H1 (cell line): Measurements from ENCODE around the gene DDA1. TPM values are rescaled to one million over a fixed set of nuclear protein-coding genes. Genes with fewer than 3 reads are reported as not detected.

Experiments
- CTCF ChIA-PET: fragments of 300-600 bp; sonication (Branson Sonifier 250); formaldehyde crosslinking; loops from one replicate; lab custom pipeline; 2021; ENCODE audit not compliant: partially characterized antibody; lab: Charles Lee
- POLR2A ChIA-PET: fragments of 300-600 bp; sonication (Branson Sonifier 250); formaldehyde crosslinking; loops from one replicate; lab custom pipeline; 2021; ENCODE audit warnings: inconsistent platforms; ENCODE audit not compliant: partially characterized antibody; lab: Charles Lee
- DNase-seq, 2 experiments: peaks; one replicate each; pipeline versions ENCODE4 v3.0.0 to v3.0.0-alpha.2; 2010 to 2022; ENCODE audit warnings: low spot score in 2 of 2, low read depth in 1 of 2, mixed read lengths in 1 of 2
- FAIRE-seq: peaks from 2 replicates; lab custom pipeline; 2011; peaks lifted over from hg19 to GRCh38; lab: Jason Lieb, UNC
- H2AFZ ChIP-seq: 2 replicates; pipeline ENCODE4 v1.8.1; 2012; ENCODE audit warnings: low read length, inconsistent platforms
- H2AK5ac ChIP-seq: 2 replicates; pipeline ENCODE4 v1.6.1; 2013; ENCODE audit warnings: low read depth, low read length
- H2BK120ac ChIP-seq: replicated peaks from 2 replicates; pipeline ENCODE3; 2013; ENCODE audit warnings: low read depth, low read length, inconsistent platforms
- H2BK12ac ChIP-seq: 2 replicates; pipeline ENCODE4 v1.6.1; 2013; ENCODE audit warnings: low read depth, low read length
- H2BK15ac ChIP-seq: 2 replicates; pipeline ENCODE4 v1.6.1; 2013; ENCODE audit warnings: low read length
- H2BK20ac ChIP-seq: 2 replicates; pipeline ENCODE4 v1.6.1; 2013; ENCODE audit warnings: low read length
- H2BK5ac ChIP-seq: 2 replicates; pipeline ENCODE4 v1.6.1; 2013; ENCODE audit warnings: low read depth, low read length
- H3K14ac ChIP-seq: 2 replicates; pipeline ENCODE4 v1.6.1; 2013; ENCODE audit warnings: inconsistent platforms; ENCODE audit not compliant: insufficient read length
- H3K18ac ChIP-seq: 2 replicates; pipeline ENCODE4 v1.6.1; 2013; ENCODE audit warnings: low read length; ENCODE audit errors: extremely low read depth
- H3K23ac ChIP-seq: 2 replicates; pipeline ENCODE4 v1.6.1; 2013; ENCODE audit warnings: inconsistent platforms; ENCODE audit not compliant: insufficient read length
- H3K23me2 ChIP-seq: 2 replicates; pipeline ENCODE4 v1.6.1; 2013; ENCODE audit warnings: low read depth, low read length
- H3K27ac ChIP-seq: 2 replicates; pipeline ENCODE4 v1.6.1; 2011; ENCODE audit warnings: low read depth, low read length, inconsistent platforms
- H3K27me3 ChIP-seq, 4 experiments: replicated peaks in 1 of 4; 1 replicate in 1 of 4; 2 replicates in 3 of 4; pipeline versions ENCODE4 v1.6.1 to v1.8.1; 2011 to 2013; ENCODE audit warnings: low read length in 3 of 4, mild to moderate bottlenecking in 3 of 4, inconsistent platforms in 2 of 4, mixed read lengths in 2 of 4, moderate library complexity in 1 of 4; ENCODE audit not compliant: control insufficient read depth in 3 of 4, insufficient read depth in 3 of 4; ENCODE audit errors: extremely low read depth in 1 of 4
- H3K36me3 ChIP-seq, 4 experiments: 2 replicates each; pipeline versions ENCODE4 v1.6.1 to v1.8.1; 2011 to 2013; ENCODE audit warnings: mild to moderate bottlenecking in 4 of 4, low read length in 3 of 4, moderate library complexity in 2 of 4, control low read depth in 1 of 4, inconsistent platforms in 1 of 4; ENCODE audit not compliant: insufficient read depth in 4 of 4, control insufficient read depth in 2 of 4
- H3K4ac ChIP-seq: replicated peaks from 2 replicates; pipeline ENCODE3; 2013; ENCODE audit warnings: low read length, low read depth, mixed read lengths, inconsistent platforms; ENCODE audit not compliant: insufficient read length
- H3K4me1 ChIP-seq, 4 experiments: replicated peaks in 1 of 4; 1 replicate in 1 of 4; 2 replicates in 3 of 4; pipeline versions ENCODE4 v1.6.1 to v1.8.1; 2011 to 2013; ENCODE audit warnings: low read length in 3 of 4, inconsistent platforms in 2 of 4, mixed read lengths in 1 of 4; ENCODE audit not compliant: insufficient read depth in 4 of 4, control insufficient read depth in 3 of 4
- H3K4me2 ChIP-seq, 2 experiments: 2 replicates each; pipeline versions ENCODE4 v1.6.1 to v1.8.1; 2011 to 2013; ENCODE audit warnings: low read depth in 2 of 2, low read length in 2 of 2, control low read depth in 1 of 2, inconsistent platforms in 1 of 2, mild to moderate bottlenecking in 1 of 2; ENCODE audit not compliant: insufficient read depth in 1 of 2
- H3K4me3 ChIP-seq, 4 experiments: fragments of 200-600, 300-600 bp in 1 of 4; sonication (generic), shearing (Covaris generic), sonication (Bioruptor Twin) in 1 of 4; 2 replicates each; pipeline versions ENCODE4 v1.5.1 to v1.8.1; 2011 to 2016; ENCODE audit warnings: low read length in 4 of 4, low read depth in 3 of 4, control low read depth in 2 of 4, inconsistent platforms in 2 of 4, mild to moderate bottlenecking in 2 of 4, mixed read lengths in 1 of 4, moderate library complexity in 1 of 4; ENCODE audit not compliant: insufficient read depth in 2 of 4; ENCODE audit errors: extremely low read depth in 1 of 4
- H3K56ac ChIP-seq: replicated peaks from 2 replicates; pipeline ENCODE3; 2013; ENCODE audit warnings: low read depth, mild to moderate bottlenecking, mixed read lengths, low read length, inconsistent platforms; ENCODE audit not compliant: insufficient read length
- H3K79me1 ChIP-seq: 2 replicates; pipeline ENCODE4 v1.6.1; 2013; ENCODE audit warnings: low read depth, low read length, control low read depth
- H3K79me2 ChIP-seq, 2 experiments: 2 replicates each; pipeline versions ENCODE4 v1.6.1 to v1.8.1; 2012 to 2013; ENCODE audit warnings: low read length in 2 of 2, mild to moderate bottlenecking in 2 of 2, inconsistent platforms in 1 of 2; ENCODE audit not compliant: insufficient read depth in 2 of 2, control insufficient read depth in 1 of 2
- H3K9ac ChIP-seq, 4 experiments: replicated peaks in 1 of 4; 1 replicate in 1 of 4; 2 replicates in 3 of 4; pipeline versions ENCODE4 v1.6.1 to v1.8.1; 2011 to 2013; ENCODE audit warnings: low read depth in 3 of 4, low read length in 3 of 4, control low read depth in 2 of 4, mild to moderate bottlenecking in 2 of 4, moderate library complexity in 2 of 4, inconsistent platforms in 1 of 4; ENCODE audit errors: extremely low read depth in 1 of 4
- H3K9me3 ChIP-seq, 2 experiments: 2 replicates each; pipeline versions ENCODE4 v1.6.1 to v1.8.1; 2012 to 2013; ENCODE audit warnings: mild to moderate bottlenecking in 2 of 2, moderate library complexity in 2 of 2, control low read depth in 1 of 2, inconsistent platforms in 1 of 2, low read depth in 1 of 2, low read length in 1 of 2, mixed read lengths in 1 of 2; ENCODE audit not compliant: insufficient read depth in 2 of 2
- H4K20me1 ChIP-seq, 2 experiments: replicated peaks in 1 of 2; 2 replicates each; pipeline versions ENCODE3 to v1.8.1; 2011 to 2013; ENCODE audit warnings: inconsistent platforms in 2 of 2, low read length in 2 of 2, mild to moderate bottlenecking in 1 of 2; ENCODE audit not compliant: insufficient read depth in 2 of 2, control insufficient read depth in 1 of 2
- H4K5ac ChIP-seq: 2 replicates; pipeline ENCODE4 v1.6.1; 2013; ENCODE audit warnings: low read length, low read depth, mixed read lengths, inconsistent platforms; ENCODE audit not compliant: insufficient read length
- H4K8ac ChIP-seq: 2 replicates; pipeline ENCODE4 v1.8.0; 2013; ENCODE audit warnings: mild to moderate bottlenecking, moderate library complexity, low read length, inconsistent platforms; ENCODE audit not compliant: insufficient read depth; ENCODE audit errors: extremely low read depth
- H4K91ac ChIP-seq: replicated peaks from 2 replicates; pipeline ENCODE3; 2013; ENCODE audit warnings: low read length, mixed read lengths, inconsistent platforms; ENCODE audit not compliant: insufficient read length
- ASH2L ChIP-seq: fragments of 200-600, 300-600 bp; sonication (generic); IDR thresholded peaks from one replicate; pipeline ENCODE4 v1.7.1; 2017; ENCODE audit warnings: low read length
- CREB1 ChIP-seq: IDR thresholded peaks from 2 replicates; pipeline ENCODE4 v1.6.1; 2012; ENCODE audit warnings: inconsistent platforms
- HDAC2 ChIP-seq, 2 experiments: fragments of 300-600 bp in 1 of 2; sonication (generic) in 1 of 2; IDR thresholded peaks; 2 replicates each; pipeline ENCODE4 v1.6.1; 2011 to 2012; ENCODE audit warnings: low read depth in 2 of 2, low read length in 2 of 2, mild to moderate bottlenecking in 2 of 2, moderate library complexity in 2 of 2, borderline replicate concordance in 1 of 2, inconsistent platforms in 1 of 2
- RFX5 ChIP-seq: IDR thresholded peaks from 2 replicates; pipeline ENCODE4 v1.6.1; 2011; ENCODE audit warnings: low read depth, low read length, improper control_type of control experiment, borderline replicate concordance
- SIX5 ChIP-seq: IDR thresholded peaks from 2 replicates; pipeline ENCODE4 v1.6.1; 2011; ENCODE audit warnings: mild to moderate bottlenecking, low read depth, low read length
- SUZ12 ChIP-seq: fragments of 200-600 bp; sonication (generic); IDR thresholded peaks from 2 replicates; pipeline ENCODE4 v1.6.1; 2012; ENCODE audit warnings: mild to moderate bottlenecking, inconsistent platforms, low read length, moderate library complexity, mixed read lengths
- WGBS, 2 experiments: shearing (Covaris generic) in 1 of 2; methylation state at CpG; one replicate each; pipeline versions ENCODE4 v1.1.6 to v1.1.7; 2013 to 2015; ENCODE audit warnings: low lambda C conversion rate in 2 of 2, mixed read lengths in 2 of 2, inconsistent platforms in 1 of 2, low coverage in 1 of 2, missing lambda C conversion rate in 1 of 2; ENCODE audit not compliant: insufficient replicate concordance in 2 of 2, insufficient coverage in 1 of 2, insufficient read length in 1 of 2; ENCODE audit errors: extremely low coverage in 1 of 2, missing lambda C conversion rate in 1 of 2; 5-methylcytosine and 5-hydroxymethylcytosine counted together
- polyA plus RNA-seq, 7 experiments: library from polyadenylated mRNA; depleted of rRNA in 3 of 7; stranded (reverse) in 5 of 7; unstranded in 2 of 7; fragments of >200 nt in 5 of 7; fragments of 200-250 nt in 2 of 7; gene quantifications; 1 replicate in 5 of 7; 2 replicates in 1 of 7; 4 replicates in 1 of 7; pipeline versions ENCODE4 v1.2.1 to v1.2.3, GENCODE V29; 2011 to 2013; ENCODE audit warnings: missing spikeins in 2 of 7, mixed read lengths in 2 of 7
- total RNA-seq: library from RNA; stranded (reverse); fragmentation: NEBNext Ultra II Directional; extraction: Animal tissue kit (Norgen Biotek cat#: 25700); gene quantifications from 2 replicates; pipeline ENCODE4 v1.2.1, GENCODE V29; 2021
- TF ChIP-seq, protein P1 (sequence below), 3 experiments: IDR thresholded peaks; 1 replicate in 2 of 3; 2 replicates in 1 of 3; pipeline versions ENCODE4 v1.5.1 to v1.6.1; 2011; ENCODE audit warnings: low read length in 3 of 3, mild to moderate bottlenecking in 3 of 3, inconsistent platforms in 2 of 3, low read depth in 1 of 3, moderate library complexity in 1 of 3; ENCODE audit not compliant: insufficient read depth in 1 of 3; ENCODE audit errors: control extremely low read depth in 1 of 3
- TF ChIP-seq, protein P2 (sequence below): IDR thresholded peaks from 2 replicates; pipeline ENCODE4 v1.6.1; 2011; ENCODE audit warnings: low read depth, mild to moderate bottlenecking, low read length; ENCODE audit not compliant: insufficient read depth

Gene DDA1
- total and polyA plus RNA-seq, 2 of the 8 experiments (the other 6 are each of a cell fraction or from before 2014, with no cell fraction given) = 29.2 to 34.5 TPM

DNA sequence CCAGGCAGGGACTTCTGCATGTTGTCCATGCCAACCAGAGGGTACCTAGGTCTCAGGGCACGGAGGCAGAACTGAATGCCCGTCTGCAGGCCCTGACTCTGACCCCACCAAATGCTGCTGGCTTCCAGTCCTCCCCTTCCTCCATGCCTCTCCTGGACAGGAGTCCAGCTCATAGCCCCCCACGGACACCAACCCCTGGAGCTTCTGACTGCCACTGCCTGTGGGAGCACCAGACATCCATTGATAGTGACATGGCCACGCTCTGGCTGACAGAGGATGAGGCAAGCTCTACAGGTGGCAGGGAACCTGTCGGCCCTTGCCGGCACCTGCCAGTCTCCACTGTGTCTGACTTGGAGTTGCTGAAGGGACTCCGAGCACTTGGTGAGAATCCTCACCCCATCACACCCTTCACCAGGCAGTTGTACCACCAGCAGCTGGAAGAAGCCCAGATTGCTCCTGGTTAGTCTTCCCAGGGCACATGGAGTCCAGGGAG, 25.8 kb upstream of the DDA1 start:
- no peak overlapping the region for H3K4ac ChIP-seq
- no peak overlapping the region for H3K18ac ChIP-seq
- no peak overlapping the region for H2AK5ac ChIP-seq
- FAIRE-seq = no peak
- H3K4me3 ChIP-seq = no peak overlapping the region
- no peak overlapping the region for H2AFZ ChIP-seq
- no peak overlapping the region for H4K91ac ChIP-seq
- no peaks in the 10 kb centered on the region for H3K79me2 ChIP-seq
- no peak overlapping the region for H2BK15ac ChIP-seq
- peaks cover 0 to 3% (median 0%) of the 10 kb centered on the region in 4 experiments; a peak in 1 of 8 replicates for H3K36me3 ChIP-seq
- no peak overlapping the region for H3K23ac ChIP-seq
- POLR2A ChIA-PET = interaction anchor here (0.7 to 9.0 kb wide), 14 partner anchors 8 to 214 kb away, joined by 3 to 113 read pairs (median 4); partner anchors contain the start of genes BABAM1, MRPL34, OCEL1 and USE1
- H4K5ac ChIP-seq = no peak overlapping the region
- H2BK120ac ChIP-seq = no peak overlapping the region
- H4K8ac ChIP-seq = no peak overlapping the region
- peaks cover 0 to 3% (median 0%) of the 10 kb centered on the region in 4 experiments; a peak in 3 of 7 replicates for H3K27me3 ChIP-seq
- H3K4me2 ChIP-seq = no peak overlapping the region
- H3K14ac ChIP-seq = no peak overlapping the region
- no peak overlapping the region for H2BK20ac ChIP-seq
- no peaks in the 10 kb centered on the region; the same call in 1 of the 2 replicates for H3K23me2 ChIP-seq
- no peak overlapping the region for H2BK12ac ChIP-seq
- no peaks in the 10 kb centered on the region; the same call in 1 of the 2 replicates for H3K79me1 ChIP-seq
- H3K56ac ChIP-seq = no peak overlapping the region
- no peak for DNase-seq
- peaks cover 0 to 3% (median under 1%) of the 10 kb centered on the region in 4 experiments; a peak in 3 of 7 replicates for H3K4me1 ChIP-seq
- no peak overlapping the region for H3K9ac ChIP-seq
- H4K20me1 ChIP-seq = peaks cover 0 to 3% of the 10 kb centered on the region in 2 experiments
- no peak overlapping the region for H2BK5ac ChIP-seq
- TF ChIP-seq, protein P1, sequence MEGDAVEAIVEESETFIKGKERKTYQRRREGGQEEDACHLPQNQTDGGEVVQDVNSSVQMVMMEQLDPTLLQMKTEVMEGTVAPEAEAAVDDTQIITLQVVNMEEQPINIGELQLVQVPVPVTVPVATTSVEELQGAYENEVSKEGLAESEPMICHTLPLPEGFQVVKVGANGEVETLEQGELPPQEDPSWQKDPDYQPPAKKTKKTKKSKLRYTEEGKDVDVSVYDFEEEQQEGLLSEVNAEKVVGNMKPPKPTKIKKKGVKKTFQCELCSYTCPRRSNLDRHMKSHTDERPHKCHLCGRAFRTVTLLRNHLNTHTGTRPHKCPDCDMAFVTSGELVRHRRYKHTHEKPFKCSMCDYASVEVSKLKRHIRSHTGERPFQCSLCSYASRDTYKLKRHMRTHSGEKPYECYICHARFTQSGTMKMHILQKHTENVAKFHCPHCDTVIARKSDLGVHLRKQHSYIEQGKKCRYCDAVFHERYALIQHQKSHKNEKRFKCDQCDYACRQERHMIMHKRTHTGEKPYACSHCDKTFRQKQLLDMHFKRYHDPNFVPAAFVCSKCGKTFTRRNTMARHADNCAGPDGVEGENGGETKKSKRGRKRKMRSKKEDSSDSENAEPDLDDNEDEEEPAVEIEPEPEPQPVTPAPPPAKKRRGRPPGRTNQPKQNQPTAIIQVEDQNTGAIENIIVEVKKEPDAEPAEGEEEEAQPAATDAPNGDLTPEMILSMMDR (IDR thresholded peaks at IDR 0.05; ENCODE audit: control extremely low read depth in 1 of 3, insufficient read depth in 1 of 3, low read depth in 1 of 3, low read length in 3 of 3) = no peak
- TF ChIP-seq RFX5 = no peak
- no peak for TF ChIP-seq CREB1
- no peak for TF ChIP-seq ASH2L
- no peak for TF ChIP-seq HDAC2 (IDR thresholded peaks at IDR 0.05; ENCODE audit: borderline replicate concordance in 1 of 2, low read depth in 2 of 2, low read length in 2 of 2)
- no peak for TF ChIP-seq SIX5
- TF ChIP-seq, protein P2, sequence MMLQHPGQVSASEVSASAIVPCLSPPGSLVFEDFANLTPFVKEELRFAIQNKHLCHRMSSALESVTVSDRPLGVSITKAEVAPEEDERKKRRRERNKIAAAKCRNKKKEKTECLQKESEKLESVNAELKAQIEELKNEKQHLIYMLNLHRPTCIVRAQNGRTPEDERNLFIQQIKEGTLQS = no peak
- no peak for TF ChIP-seq SUZ12
- WGBS, 2 experiments = 93% methylated on average over 7 of the region's 7 CpGs; no CpG with 5 or more reads in 1 of the 2 experiments
- peaks cover 0 to 6% of the 10 kb centered on the region in 2 experiments; a peak in 1 of 4 replicates for H3K9me3 ChIP-seq
- CTCF ChIA-PET = interaction anchor here (0.7 to 5.7 kb wide), 32 partner anchors 7 to 215 kb away, joined by 3 to 56 read pairs (median 4); partner anchors contain the start of genes BABAM1, OCEL1 and USHBP1
- no peak overlapping the region for H3K27ac ChIP-seq
